HG03196 (cell line): ENCODE measurements around the gene GATA1.
"Not testable (repeated sequence)": the region's sequence is repeated elsewhere in the genome, so short reads cannot be mapped to it uniquely, and the experiment has no call there.

Source experiments
- ATAC-seq: cut with Tn5 transposase; IDR thresholded peaks from one replicate; pipeline ENCODE4 v1.9.1; 2021; ENCODE audit not compliant: unreplicated experiment

The GATA1 gene

DNA sequence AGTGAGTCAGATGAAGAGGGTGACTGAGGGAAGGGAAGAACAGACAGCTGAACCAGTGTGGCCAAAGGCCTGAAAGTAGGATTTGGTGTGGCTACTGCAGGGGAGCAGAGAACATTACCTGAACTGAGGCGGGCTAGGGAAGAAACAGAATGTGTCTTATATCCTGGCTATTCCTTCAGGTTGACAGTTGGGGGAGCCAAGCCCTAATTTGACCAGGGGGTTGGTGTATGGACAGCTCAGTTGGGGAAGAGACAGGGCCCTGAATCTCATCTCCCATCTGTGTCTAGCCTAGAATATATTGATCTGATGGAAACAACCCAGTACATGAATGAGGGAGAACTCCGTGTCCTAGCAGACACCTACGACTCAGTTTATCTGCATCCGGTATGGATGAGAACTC is 19.7 kb downstream of the GATA1 start:
- ATAC-seq, result no peak

DNA sequence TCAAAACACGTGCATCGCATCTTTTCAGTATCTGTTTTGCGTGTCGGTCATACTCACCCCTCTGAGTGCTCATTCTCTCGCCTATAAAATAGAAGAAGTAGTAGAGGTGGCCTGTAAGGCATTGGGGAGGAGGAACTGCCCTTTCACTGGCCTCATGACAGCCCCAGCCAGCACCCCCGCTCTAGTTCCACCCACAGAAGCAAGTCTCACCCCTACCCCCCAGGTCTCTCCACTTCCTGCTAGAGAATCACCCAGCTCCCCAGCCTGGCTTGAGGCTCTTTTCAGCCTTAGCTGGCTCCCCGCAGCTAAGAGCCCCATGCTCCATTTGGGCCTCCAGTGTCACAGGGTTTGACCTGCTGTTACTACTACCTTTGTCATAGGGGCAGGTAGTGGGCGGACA is 27.3 kb downstream of the GATA1 start:
- no peak for ATAC-seq

DNA sequence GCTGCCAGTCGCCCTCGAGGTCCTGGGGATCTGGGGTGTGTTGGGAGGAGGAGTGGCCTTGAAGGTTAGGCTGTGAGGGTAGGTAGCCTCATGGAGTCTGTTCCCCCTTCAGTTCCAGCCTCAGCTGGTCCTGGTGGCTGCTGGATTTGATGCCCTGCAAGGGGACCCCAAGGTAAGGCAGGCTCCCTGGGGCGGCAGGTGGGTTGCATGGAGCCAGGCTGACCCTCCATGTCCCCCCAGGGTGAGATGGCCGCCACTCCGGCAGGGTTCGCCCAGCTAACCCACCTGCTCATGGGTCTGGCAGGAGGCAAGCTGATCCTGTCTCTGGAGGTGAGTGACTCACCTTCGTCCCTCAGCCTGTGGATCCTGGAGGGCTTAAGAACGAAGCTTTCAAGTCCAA is 28.3 kb downstream of the GATA1 start:
- ATAC-seq, result no peak

DNA sequence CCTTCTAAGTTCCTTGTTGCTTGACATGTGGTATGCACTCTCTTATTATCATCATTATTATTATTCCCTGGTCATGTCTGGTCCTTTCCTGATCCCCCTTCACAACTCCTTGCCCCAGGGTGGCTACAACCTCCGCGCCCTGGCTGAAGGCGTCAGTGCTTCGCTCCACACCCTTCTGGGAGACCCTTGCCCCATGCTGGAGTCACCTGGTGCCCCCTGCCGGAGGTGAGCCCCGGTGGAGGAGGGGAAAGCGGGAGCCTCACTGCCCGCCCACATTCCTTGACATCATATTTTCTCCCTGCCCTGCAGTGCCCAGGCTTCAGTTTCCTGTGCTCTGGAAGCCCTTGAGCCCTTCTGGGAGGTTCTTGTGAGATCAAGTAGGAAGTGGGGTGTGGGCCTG is 28.9 kb downstream of the GATA1 start:
- ATAC-seq, result no peak

DNA sequence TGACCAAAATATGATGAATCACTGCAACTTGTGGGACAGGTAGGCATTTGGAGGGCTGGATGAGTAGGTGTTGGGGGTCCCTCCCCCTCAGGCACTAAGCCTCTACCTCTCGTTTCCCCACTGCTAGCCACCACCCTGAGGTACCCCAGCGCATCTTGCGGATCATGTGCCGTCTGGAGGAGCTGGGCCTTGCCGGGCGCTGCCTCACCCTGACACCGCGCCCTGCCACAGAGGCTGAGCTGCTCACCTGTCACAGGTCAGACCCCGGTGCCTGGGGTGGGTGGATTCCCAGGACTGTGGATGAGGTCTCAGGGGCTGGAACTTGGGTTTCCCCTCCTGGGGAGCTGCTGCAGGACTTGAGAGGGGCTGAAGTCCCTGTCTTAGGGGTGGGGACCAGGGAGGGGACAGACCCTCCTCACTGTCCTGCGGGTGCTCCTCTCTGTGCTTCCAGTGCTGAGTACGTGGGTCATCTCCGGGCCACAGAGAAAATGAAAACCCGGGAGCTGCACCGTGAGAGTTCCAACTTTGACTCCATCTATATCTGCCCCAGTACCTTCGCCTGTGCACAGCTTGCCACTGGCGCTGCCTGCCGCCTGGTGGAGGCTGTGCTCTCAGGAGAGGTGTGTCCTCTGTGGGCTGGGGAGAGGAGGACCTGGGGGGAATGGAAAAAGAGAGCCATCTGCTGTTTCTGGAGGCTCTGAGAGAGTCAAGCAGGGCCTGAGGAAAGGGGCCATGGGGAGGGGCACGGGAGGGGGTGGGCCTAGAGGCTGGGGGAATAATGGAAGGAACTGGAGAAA is 29.8 kb downstream of the GATA1 start:
- ATAC-seq, result no peak

DNA sequence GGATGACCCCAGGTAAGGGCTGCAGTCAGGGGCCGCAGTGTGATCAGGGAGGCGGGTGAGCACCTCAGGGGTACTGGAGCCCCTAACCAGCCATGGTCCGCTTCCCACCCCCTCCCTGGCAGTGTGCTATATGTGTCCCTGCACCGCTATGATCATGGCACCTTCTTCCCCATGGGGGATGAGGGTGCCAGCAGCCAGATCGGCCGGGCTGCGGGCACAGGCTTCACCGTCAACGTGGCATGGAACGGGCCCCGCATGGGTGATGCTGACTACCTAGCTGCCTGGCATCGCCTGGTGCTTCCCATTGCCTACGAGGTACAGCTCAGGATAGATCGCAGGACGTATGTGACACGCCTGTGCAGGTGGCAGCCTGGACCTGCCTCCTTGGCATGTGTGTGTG is 31.7 kb downstream of the GATA1 start:
- ATAC-seq, result no peak

DNA sequence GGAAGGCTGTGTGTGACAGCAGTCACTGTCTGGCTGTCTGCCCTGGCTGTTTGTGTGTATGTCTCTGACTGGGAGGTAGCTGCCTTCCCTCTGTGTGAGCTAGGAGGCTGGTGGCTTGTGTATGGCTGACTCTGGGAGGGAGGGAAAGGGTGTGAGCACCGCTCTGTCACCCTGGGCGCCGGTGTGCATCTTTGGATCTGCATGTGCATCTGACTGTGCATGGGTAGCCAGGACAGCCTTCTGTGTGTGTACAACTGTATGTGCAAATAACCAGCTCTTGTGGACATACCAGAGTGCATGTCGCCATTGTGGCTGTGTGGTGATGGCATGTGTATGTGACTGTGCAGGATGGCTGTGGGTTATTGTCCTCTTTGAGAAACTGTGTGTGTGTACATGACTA is 32.5 kb downstream of the GATA1 start:
- ATAC-seq, result no peak

DNA sequence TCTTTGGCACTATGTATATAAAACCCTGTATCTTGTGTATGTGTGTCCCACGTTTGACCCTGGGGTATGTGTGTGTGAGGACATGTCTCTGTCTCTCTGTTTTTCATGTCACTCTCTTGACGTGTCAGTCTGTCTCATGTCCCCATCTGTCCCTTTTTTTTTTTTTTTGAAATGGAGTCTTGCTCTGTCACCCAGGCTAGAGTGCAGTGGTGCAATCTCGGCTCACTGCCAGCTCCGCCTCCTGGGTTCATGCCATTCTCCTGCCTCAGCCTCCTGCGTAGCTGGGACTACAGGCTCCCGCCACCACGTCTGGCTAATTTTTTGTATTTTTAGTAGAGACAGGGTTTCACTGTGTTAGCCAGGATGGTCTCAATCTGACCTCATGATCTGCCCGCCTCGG is 33.0 kb downstream of the GATA1 start:
- ATAC-seq, result not testable (repeated sequence)

DNA sequence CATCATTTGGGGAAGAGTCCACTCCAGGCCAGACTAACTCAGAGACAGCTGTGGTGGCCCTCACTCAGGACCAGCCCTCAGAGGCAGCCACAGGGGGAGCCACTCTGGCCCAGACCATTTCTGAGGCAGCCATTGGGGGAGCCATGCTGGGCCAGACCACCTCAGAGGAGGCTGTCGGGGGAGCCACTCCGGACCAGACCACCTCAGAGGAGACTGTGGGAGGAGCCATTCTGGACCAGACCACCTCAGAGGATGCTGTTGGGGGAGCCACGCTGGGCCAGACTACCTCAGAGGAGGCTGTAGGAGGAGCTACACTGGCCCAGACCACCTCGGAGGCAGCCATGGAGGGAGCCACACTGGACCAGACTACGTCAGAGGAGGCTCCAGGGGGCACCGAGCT is 36.7 kb downstream of the GATA1 start:
- ATAC-seq, result no peak

DNA sequence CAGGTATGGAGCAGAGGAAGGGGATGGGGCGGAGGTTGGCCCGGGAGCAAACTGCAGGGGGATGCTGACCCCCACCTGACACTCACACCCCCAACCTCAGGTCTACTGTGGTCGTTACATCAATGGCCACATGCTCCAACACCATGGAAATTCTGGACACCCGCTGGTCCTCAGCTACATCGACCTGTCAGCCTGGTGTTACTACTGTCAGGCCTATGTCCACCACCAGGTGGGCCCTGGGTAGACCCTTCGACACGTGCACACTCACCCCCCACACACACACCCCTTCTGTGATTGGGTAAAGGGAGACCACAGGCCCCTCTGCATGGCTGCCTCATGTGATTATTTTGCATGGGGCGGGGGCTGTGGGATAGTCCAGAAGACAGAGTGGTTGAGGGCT is 37.7 kb downstream of the GATA1 start:
- ATAC-seq, result no peak

DNA sequence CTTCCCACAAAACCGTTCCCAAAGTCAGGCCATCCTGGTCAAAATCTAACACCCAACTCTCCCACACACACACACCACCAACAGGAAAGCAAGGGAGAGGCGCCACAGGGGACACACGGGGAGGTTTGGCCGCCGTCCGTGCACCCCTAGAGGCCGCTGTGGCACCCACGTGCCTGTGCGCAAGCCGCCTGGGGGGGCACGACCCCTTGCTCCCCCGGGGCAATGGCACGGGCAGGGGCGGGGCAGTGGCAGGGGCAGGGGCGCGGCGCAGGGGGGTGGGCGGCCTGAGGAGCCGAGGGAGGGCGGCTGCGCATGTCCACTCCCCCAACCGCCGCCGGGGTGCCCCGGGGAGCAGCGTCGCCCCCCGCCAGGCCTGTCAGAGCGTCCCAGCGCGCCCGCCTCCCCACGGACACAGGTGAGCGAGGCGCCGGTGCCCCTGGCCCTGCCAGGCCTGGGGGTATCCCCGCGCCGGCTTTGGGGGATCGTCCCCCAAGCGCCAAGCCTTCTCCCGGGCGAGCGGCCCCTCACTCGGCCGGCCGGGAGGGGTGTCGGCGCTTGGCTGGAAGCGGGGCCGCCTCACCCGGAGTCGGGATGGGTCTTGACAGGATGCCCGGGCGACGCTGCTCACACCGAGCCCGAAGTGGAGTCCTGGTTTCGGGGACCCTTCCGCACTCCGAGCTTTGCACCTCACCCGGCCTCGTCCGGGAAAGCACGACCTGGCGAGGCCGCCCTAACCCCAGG is 39.9 kb downstream of the GATA1 start, which contains the start of gene ERAS:
Gene ERAS (plus strand): TSS at position 379 of the 741 bp plus-strand sequence. CDS start 2,611 bp downstream, outside the sequence.
- no peak for ATAC-seq

DNA sequence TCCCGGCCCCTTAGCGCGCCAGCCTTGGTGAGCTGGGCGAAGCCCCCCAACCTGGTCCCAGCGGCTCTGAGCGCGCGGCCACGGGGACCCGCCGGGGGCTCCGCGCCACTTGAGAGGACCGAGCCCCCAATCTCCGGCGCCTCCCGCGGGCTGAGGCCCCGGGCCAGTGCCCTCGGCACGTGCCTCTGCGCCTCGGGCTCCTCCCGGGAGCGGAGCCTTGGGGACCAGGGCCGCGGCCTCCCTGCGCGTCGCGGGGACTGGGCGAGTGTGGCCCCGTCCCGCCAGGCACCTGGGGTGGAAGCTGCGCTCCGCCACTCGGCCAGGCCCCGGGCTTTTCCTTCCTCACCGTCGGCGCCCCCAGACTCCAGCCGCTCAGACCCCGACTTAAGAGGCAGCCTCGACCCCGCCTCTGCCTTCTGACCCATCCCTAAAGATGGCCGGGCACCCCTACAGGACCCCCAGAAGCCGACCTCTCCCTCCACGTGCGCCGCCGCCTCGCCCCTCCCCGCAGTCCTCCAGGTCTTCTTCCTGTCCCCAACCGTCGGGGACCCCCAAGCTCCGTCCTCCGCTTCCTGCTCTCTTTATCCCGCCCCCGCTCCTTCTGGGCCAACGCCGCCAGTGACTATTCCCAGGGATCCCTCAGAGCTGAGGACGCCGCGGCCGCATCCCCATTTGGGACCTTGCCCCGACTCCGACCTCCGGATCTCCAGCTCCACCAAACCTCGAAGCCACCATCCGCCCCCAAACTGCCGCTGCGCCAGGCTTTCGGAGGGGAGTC is 40.7 kb downstream of the GATA1 start:
- no peak for ATAC-seq

DNA sequence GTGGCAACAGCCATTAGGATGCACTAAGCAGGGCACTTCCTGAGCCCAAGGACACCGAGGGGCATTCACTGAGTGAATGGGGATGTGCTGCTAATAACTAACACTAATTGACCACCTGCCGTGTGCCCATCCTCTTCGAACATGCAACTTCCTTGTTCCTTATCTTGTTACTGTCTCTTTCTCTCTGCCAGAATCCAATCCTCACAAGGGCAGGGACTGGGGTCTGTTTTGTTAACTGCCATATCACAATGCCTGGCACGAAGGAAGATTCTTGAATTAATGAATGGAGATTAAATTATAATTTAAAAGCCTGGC is 41.2 kb downstream of the GATA1 start:
- no peak for ATAC-seq

DNA sequence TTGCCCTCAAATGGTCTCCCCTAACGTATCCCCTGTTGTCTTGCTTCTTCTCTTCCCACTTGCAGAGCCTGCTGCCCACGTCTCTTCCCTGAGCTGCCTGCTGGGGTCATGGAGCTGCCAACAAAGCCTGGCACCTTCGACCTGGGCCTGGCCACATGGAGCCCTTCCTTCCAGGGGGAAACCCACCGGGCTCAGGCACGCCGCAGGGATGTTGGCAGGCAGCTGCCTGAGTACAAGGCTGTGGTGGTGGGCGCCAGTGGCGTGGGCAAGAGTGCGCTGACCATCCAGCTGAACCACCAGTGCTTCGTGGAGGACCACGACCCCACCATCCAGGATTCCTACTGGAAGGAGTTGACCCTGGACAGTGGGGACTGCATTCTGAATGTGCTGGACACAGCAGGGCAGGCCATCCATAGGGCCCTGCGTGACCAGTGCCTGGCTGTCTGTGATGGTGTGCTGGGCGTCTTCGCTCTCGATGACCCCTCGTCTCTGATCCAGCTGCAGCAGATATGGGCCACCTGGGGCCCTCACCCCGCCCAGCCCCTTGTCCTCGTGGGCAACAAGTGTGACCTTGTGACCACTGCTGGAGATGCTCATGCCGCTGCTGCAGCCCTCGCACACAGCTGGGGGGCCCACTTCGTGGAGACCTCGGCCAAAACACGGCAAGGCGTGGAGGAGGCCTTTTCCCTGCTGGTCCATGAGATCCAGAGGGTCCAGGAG is 42.8 kb downstream of the GATA1 start:
- no peak for ATAC-seq

DNA sequence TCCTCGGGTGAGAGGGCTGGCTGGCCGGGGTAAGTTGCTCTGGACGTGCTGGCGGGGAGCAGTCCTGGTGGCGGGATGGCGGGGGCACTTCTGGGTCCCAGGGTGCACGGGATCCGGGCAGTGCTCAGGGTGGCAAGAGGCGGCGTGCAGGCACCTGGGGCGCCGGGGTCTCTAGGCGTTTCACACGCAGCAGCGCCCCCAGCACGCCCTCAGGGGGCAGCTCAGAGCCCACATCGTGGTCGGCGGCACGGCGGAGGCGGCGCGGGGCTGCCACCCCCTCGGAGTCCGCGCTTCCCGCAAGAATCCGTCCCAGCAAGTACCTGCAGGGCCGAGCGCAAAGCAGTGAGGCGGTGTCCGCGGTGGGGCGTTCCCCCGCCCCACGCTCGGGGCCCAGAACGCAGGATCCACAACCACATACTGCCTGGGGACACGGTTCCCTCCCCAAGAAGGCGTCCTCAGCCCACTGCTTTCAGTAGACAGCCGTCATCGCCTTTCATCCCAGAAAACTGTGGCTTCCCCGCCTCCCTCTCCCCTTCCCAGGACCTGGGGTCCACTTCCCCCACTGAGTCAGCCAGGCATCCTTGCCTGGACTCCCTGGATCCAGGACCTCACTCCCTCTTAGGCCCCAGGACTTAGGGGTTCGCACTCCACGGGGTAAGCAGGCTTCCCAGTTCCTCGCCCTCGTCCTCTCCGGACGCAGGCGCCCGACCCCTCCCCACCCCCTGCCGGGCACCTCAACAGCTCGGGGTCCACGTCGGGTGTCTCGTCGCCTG is 44.9 kb downstream of the GATA1 start:
- no peak for ATAC-seq

DNA sequence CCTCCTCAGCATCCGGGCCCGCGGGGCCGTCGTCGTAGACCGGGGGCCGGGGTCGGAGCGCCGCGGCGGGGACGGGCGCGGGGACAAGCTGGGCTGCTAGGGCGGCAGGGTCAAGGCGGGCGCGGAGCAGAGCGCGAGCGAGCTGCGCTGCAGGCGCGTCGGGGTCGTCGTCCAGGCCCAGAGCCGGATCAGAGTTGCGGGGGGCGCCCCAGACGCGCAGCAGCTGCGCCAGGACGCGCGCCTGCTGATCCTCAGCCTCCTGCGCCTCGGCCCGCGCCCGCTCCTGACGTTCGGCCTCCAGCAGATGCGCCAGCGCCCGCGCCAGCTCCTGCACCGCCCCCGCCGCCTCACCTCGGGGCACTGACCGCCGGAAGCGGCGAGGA is 45.5 kb downstream of the GATA1 start:
- ATAC-seq, result no peak

DNA sequence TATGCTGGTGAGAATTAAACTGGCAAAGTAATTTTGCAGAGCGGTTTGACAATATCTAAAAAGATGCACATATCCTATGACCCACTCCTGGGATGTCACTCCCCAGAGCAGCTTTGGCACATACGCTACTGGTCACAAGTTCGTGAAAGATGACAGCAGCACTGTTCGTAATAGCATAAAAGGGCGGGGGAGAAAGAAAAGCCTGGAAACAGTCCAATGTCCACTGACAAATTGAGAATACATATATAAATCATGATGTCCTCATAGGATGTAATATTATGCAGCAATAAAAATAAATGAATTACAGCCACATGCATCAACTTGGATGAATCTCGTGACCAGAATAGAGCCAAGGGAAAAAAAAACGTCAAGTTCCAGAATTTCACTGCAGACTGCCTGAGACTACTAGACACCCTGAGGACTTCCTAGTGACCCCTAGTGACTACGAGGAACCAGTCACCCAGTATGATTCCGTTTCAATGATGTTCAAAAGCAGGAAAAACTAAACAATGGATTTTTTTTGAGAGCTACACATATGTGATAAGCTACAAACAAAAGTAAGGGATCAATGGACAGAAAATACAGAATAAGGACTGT is 47.2 kb downstream of the GATA1 start:
- ATAC-seq, result no peak

DNA sequence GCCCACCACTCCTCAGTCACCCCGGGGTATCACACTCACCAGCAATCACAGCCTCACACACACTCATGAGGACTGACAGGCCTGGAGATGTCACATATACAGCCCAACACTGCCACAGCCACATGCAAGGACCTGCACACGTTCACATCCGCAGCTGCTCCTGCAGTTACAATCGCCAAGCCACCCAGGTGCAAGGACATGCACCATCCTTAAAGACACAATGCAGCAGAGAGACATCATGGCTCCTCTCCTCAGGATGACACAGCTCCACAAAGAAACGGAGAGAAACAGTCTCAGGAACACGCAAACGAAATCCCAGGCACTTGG is 48.0 kb downstream of the GATA1 start:
- ATAC-seq, result no peak

DNA sequence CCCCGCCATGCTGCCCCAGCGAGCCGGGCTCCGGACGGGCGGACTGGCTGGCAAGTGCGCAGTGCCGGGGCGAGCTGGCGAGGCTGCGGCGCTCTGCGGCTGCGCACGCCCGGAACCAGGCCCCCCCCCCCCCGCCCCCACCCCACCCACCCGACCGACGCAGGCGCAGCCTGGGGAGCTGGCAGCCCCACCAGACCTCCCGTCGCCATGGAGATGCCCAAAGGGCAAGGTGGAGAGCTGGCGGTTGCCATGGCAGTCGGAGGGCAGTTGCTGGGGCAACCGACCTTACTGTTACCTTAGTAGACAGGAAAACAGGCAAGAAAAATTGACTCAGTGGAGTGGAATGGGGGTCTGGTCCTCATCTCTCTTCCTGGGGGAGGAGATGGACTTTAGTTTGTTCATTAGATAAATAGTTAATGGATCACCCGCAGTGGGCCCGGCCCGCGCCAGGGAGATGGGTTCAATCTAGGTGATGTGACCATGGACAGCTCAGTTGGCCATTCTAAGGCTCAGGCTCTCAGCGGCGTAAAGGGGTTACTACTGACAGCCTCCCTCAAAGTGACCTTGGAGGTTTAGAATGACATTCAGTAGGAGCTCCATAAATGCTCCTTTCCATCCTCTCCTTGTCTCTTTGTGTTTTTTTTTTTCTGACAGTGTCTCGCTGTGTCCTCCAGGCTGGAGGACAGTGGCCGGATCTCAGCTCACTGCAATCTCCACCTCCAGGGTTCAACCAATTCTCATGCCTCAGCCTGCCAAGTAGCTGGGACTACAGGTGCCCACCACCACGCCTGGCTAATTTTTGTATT is 49.3 kb downstream of the GATA1 start, which contains the start of gene PCSK1N:
Gene PCSK1N (minus strand): TSS at position 87 of the 806 bp plus-strand sequence. CDS start 78 bp downstream, at position 9.
- ATAC-seq, result no peak
